Ectodermal cell (in vitro differentiated cells): ENCODE data around the gene USH2A.

Source experiments
- H3K27ac ChIP-seq: 2 replicates; pipeline ENCODE4 v1.7.0; 2013; ENCODE audit warnings: mild to moderate bottlenecking, low read depth, low read length; ENCODE audit not compliant: insufficient read depth, poor library complexity, severe bottlenecking
- H3K27me3 ChIP-seq: 2 replicates; pipeline ENCODE4 v1.7.0; 2013; ENCODE audit warnings: mild to moderate bottlenecking, low read length; ENCODE audit not compliant: insufficient read depth, control insufficient read depth, poor library complexity, severe bottlenecking
- H3K36me3 ChIP-seq: one replicate; pipeline ENCODE4 v1.7.0; 2013; ENCODE audit warnings: low read length; ENCODE audit not compliant: control insufficient read depth, insufficient read depth
- H3K4me1 ChIP-seq: one replicate; pipeline ENCODE4 v1.7.0; 2013; ENCODE audit warnings: low read length; ENCODE audit not compliant: control insufficient read depth, insufficient read depth
- H3K4me3 ChIP-seq: 2 replicates; pipeline ENCODE4 v1.7.0; 2013; ENCODE audit warnings: low read depth, low read length, control low read depth; ENCODE audit not compliant: insufficient read depth
- H3K9me3 ChIP-seq: 2 replicates; pipeline ENCODE4 v1.7.0; 2013; ENCODE audit warnings: mild to moderate bottlenecking, low read length, moderate library complexity; ENCODE audit not compliant: control insufficient read depth
- WGBS, 2 experiments: methylation state at CpG; one replicate each; pipeline ENCODE4 v1.1.7; 2013; ENCODE audit warnings: missing lambda C conversion rate in 2 of 2; 5-methylcytosine and 5-hydroxymethylcytosine counted together

The USH2A gene

DNA sequence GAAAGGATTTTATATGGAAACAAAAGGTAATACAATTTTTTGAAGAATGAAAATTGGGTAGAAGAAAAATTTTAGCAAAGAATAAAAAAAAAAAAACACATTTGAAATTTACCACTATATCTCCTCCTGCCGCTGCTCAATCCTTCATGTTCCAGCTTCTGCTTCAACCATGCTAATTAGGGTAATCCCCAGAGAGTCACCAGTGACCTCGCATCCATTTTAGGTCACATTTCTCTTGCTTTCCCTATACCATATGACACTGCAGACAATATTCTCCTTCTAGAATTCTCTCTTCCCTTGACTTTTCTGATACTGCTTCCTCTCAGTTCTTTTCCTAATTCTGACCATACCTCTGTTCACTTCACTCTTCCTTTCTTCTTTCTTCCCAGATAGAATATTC, 237.1 kb downstream of the USH2A start:
- Histone ChIP-seq H3K36me3 (no peaks in the 10 kb centered on the region), H3K4me1 (peaks cover 28% of the 10 kb centered on the region), H3K27ac (no peak overlapping the region), H3K27me3 (no peaks in the 10 kb centered on the region), H3K4me3 (no peak overlapping the region), H3K9me3 (no peaks in the 10 kb centered on the region)
- WGBS, 2 experiments: 77 to 80% methylated on average over 2 of the region's 2 CpGs

DNA sequence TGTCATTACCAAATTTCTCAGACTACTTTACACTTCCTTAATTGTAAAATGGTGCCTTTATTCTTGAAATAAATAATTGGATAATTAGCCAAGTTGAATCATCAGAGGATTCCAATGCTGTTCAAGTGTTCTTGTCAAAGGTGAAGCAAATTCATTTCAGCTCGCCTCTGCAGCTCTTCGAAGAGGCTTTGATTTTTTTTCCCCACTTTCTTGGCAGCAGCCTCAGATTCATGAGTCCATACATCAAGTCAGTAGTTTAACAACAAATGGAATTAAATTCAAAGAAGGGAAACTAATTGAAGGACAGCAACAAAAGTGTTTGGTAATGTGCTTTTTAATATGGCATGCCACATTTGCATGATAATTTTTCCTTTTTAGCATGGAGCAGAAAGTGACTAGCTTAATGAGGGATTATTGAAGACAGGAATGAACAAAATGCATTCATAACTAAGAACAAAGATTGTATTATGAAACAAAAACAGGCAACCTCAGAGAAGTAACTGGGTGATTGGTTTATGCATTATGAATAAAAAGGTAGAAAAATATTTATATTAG, 239.0 kb downstream of the USH2A start:
- WGBS, 2 experiments: 65 to 66% methylated on average over 2 of the region's 2 CpGs
- no peak overlapping the region for H3K4me3 ChIP-seq
- no peaks in the 10 kb centered on the region for H3K9me3 ChIP-seq
- H3K36me3 ChIP-seq: no peaks in the 10 kb centered on the region
- no peaks in the 10 kb centered on the region for H3K27me3 ChIP-seq
- H3K4me1 ChIP-seq: peaks cover 28% of the 10 kb centered on the region
- H3K27ac ChIP-seq: no peak overlapping the region

DNA sequence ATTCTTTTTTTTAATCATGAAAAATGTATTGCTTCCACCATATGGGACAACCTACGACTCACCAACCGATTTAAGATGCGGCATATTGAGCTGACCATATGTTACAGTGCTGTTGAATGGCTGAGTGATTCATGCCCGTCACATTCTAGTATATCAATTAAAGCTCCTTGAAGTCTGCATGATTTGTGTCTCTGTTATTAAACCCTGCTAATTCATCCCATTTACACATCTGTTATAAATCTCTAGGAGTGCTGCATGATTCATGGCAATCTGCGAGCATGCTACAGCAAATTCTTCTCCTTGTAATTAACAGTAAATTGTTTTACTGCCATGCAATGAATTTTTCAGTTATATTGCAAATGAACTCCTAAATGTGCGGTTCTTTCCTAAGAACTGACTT, 239.8 kb downstream of the USH2A start:
- Histone ChIP-seq H3K4me3 (no peak overlapping the region), H3K4me1 (peaks cover 32% of the 10 kb centered on the region), H3K27ac (no peak overlapping the region), H3K9me3 (no peaks in the 10 kb centered on the region), H3K27me3 (no peaks in the 10 kb centered on the region), H3K36me3 (no peaks in the 10 kb centered on the region)
- WGBS, 2 experiments: 40 to 76% methylated on average over 4 to 6 of the region's 6 CpGs

DNA sequence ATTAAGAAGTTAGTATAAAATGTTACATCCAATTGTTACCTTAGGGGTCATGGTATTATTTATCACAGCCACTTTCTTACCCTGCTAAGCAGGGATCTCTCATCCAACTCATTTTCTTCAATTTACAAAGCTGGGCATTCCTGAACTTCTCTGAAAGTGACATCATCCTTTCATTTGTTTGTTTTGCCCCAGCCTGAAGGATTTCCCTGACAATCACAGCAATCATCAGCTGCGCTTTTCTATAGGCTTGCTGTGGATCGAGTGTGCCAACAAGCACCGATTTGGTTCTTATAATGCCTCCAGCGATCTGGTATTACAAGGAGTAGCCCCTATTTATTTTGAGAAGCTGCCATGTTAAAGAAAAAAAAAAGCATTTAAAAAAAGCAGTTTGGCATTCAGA, 240.2 kb downstream of the USH2A start:
- H3K27ac ChIP-seq: no peak overlapping the region
- peaks cover 32% of the 10 kb centered on the region for H3K4me1 ChIP-seq
- H3K9me3 ChIP-seq: no peaks in the 10 kb centered on the region
- WGBS, 2 experiments: 3 to 11% methylated on average over 4 of the region's 4 CpGs
- no peaks in the 10 kb centered on the region for H3K36me3 ChIP-seq
- H3K27me3 ChIP-seq: no peaks in the 10 kb centered on the region
- no peak overlapping the region for H3K4me3 ChIP-seq

DNA sequence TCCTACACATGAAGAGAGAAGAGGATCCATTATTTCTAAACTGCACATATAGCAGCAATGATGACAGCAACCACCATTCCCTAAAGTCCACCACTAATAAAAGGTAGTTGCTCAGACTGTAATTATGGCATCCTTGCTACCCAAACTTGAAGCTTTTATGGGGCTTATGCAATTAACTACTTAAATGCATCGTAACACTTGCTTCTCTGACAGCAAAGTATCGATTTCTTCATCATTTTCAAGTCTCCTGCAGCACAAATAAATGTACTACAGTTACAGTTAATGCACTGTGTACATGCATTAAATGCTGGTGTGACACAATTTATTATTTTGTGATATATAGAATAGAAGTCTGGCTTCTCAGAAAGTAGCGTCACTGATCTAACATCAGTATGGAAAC, 241.7 kb downstream of the USH2A start:
- H3K4me3 ChIP-seq: no peak overlapping the region
- H3K36me3 ChIP-seq: no peaks in the 10 kb centered on the region
- H3K4me1 ChIP-seq: peaks cover 32% of the 10 kb centered on the region
- WGBS, 2 experiments: 90 to 100% methylated on average over 2 to 3 of the region's 3 CpGs
- H3K27me3 ChIP-seq: no peaks in the 10 kb centered on the region
- no peaks in the 10 kb centered on the region for H3K9me3 ChIP-seq
- no peak overlapping the region for H3K27ac ChIP-seq

DNA sequence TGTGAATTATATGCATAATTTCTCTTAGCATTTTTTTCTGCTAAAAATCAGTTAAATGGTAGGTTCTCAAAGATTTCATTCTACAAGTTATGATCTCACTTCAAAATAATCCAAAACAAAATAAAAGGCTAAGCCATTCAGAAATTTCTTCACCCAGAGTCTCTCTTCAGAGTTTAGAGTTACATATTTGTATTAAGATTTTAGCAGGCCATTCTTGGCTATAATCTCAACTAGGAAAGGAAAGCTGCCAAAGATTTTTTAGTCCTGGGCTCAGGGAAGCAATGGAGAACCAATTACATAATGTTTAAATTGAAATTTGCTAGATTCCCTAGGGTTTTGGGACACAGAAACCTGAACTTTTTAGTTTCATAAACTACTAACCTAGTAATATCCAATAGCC, 245.0 kb downstream of the USH2A start:
- peaks cover 11% of the 10 kb centered on the region for H3K4me1 ChIP-seq
- H3K27ac ChIP-seq: no peak overlapping the region
- no peaks in the 10 kb centered on the region for H3K36me3 ChIP-seq
- no peak overlapping the region for H3K4me3 ChIP-seq
- H3K27me3 ChIP-seq: no peaks in the 10 kb centered on the region
- no peaks in the 10 kb centered on the region for H3K9me3 ChIP-seq

DNA sequence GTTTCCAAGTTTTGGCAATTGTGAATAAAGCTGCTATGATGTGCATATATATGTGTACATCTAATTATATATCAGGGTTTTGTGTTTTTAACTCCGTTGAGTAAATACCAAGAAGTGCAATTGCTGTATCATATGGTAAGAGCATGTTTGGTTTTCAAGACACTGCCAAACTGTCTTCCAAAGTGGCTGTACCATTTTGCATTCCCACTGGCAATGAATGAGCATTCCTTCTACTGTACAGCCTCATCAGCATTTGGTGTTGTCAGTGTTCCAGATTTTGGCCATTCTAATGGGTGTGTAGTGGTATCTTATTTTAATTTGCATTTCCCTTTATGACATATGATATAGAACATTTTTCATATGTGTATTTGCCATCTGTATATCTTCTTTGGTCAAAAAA, 246.3 kb downstream of the USH2A start:
- peaks cover 4% of the 10 kb centered on the region for H3K4me1 ChIP-seq
- H3K36me3 ChIP-seq: no peaks in the 10 kb centered on the region
- H3K9me3 ChIP-seq: no peaks in the 10 kb centered on the region
- no peak overlapping the region for H3K4me3 ChIP-seq
- no peaks in the 10 kb centered on the region for H3K27me3 ChIP-seq
- WGBS, 2 experiments: 82 to 100% methylated on average over 1 of the region's 1 CpG
- H3K27ac ChIP-seq: no peak overlapping the region

DNA sequence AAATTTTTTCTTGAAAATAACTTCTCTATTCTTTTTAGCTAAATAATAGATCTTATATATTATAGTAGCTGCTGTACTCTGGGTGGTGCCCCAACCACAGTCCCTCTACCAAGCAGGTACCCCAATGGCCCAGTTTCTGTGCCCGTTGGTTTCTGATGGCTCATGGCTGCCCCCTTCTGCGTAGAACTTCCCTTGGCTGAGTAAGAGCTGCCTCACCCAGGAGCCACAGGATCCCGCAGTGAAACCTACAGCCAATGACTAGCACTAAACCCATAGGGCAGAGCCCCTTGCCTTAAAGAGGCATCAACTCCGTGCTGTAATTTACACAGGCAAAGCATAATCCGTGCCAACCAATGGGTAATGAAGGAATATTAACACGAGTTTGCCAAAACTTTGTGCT, 247.5 kb downstream of the USH2A start:
- Histone ChIP-seq H3K4me1 (peaks cover 4% of the 10 kb centered on the region), H3K9me3 (no peaks in the 10 kb centered on the region), H3K36me3 (no peaks in the 10 kb centered on the region), H3K4me3 (no peak overlapping the region), H3K27ac (no peak overlapping the region), H3K27me3 (no peaks in the 10 kb centered on the region)
- 60 to 63% methylated on average over 6 of the region's 6 CpGs for WGBS, 2 experiments

DNA sequence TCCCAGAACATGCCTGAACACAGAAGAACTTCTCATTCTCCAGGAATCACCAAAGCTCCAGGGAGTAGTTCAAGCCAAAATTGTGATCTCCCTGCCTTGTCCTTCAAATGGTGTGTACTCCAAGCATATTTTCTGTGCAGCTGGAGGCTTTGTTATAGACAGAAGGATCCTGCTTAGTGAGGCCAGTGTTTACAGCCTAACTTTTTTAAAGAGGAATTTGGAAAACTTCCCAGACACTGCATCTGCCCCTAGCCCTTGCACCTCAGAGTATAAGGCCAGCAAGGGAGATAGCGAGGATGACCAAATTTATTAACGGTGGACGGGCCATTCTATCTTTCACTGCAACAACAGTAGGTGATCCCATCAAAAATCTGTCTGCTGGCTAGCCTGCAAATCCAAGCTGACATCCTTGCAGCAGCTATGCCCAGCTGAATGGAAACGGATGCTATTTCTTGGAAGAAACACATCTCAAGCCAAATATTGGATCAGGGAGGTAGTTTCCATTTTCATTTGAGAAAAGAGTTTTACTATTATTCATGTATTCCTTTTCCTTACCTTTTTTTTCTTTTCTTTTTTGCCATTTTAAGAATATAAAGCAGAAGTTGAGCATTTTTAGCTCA, 249.8 kb downstream of the USH2A start:
- no peaks in the 10 kb centered on the region for H3K9me3 ChIP-seq
- no peak overlapping the region for H3K27ac ChIP-seq
- WGBS, 2 experiments: 94 to 95% methylated on average over 4 of the region's 4 CpGs
- H3K27me3 ChIP-seq: no peaks in the 10 kb centered on the region
- H3K4me3 ChIP-seq: no peak overlapping the region
- no peaks in the 10 kb centered on the region for H3K4me1 ChIP-seq
- no peaks in the 10 kb centered on the region for H3K36me3 ChIP-seq

DNA sequence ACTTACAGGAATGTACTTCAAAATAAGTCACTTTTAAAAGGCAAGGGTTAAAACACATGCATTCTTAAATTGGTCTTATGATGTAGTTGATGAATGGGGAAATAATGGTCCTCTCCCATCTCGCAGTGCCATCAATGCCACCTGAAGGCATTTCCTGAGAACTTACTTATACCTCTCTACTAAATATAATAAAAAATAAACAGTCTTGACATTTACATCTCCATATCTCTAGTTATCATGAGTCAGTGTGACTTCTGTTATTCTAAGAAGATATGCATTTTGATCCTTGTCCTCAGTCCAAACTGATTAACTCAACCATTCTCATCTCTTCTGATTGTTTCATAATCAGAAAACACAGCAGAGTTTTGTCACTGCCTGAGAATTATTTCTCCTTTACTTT, 253.9 kb downstream of the USH2A start:
- Histone ChIP-seq H3K36me3 (no peaks in the 10 kb centered on the region), H3K27me3 (no peaks in the 10 kb centered on the region), H3K4me1 (no peaks in the 10 kb centered on the region), H3K4me3 (no peak overlapping the region), H3K27ac (no peak overlapping the region), H3K9me3 (no peaks in the 10 kb centered on the region)
- 86% methylated on average over 1 of the region's 1 CpG; no CpG with 5 or more reads in 1 of the 2 experiments for WGBS, 2 experiments

DNA sequence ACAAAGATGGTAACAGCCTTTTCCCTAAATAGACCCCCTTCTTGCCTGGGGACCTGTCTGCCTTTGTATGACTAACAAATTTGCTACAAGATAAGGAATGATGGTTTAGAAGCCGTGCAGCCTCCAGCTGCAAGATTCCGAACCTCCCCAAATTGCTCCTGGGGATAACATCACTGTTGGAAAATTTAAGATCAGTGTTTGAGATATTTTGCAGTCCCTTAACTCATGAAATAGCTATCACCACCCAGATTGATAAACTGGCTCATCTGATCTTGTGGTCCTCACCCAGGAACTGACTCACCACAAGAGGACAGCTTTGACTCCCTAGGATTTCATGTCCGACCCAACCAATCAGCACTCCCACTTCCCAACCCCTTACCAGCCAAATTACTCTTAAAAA, 254.7 kb downstream of the USH2A start:
- H3K9me3 ChIP-seq: no peaks in the 10 kb centered on the region
- H3K36me3 ChIP-seq: no peaks in the 10 kb centered on the region
- H3K4me1 ChIP-seq: no peaks in the 10 kb centered on the region
- WGBS, 2 experiments: 89 to 95% methylated on average over 3 of the region's 3 CpGs
- no peaks in the 10 kb centered on the region for H3K27me3 ChIP-seq
- H3K4me3 ChIP-seq: no peak overlapping the region
- H3K27ac ChIP-seq: no peak overlapping the region
